ENCODE measurements around the gene BLOC1S2.
"Not testable (repeated sequence)": the region's sequence is repeated elsewhere in the genome, so short reads cannot be mapped to it uniquely, and the experiment has no call there.

The BLOC1S2 gene

DNA sequence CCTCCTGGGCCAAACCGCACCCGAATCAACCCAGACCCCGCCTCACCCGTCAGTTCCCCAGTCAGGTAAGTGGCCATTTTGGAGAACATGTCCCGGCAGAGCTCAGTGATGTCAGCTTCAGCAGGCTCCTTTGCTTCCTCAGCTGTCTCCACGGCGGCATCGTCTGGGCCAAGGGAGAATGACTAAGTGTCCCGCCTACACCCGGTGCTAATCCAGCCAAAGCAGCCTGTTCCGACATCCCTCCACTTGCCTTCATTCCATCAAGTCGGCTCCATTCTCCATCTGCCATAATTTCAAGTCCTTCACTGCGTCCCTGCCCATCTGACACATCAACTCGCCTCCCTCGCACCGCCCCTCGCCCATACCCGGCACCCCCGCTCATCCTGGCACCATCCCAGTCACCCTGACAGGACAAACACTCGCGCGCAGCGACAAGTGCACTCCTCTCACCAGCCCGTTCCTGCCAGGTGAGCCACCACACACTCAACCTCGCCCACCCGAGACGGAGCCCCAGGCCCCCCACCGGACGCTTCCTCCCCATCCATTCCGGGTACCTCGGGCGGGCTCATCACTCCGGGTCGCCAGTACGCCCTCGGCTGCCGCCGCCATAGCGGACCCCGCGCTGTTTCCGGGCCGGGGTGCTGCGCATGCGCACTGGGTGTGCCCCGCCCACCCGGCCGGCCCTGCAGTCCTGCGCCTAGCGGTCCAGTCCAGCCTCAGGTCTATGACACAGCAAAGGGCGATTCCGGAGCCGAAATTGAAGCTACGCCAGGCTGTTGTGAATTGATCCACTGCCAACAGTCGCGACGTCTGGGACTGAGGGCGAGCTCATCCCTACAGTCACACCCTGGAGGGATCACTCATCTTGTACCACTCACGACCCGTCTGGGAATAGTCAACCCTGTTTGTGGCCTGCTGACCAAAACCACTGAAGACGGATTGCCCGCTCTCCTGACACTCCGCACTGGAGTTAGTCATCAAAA is at the start of gene BLOC1S2:
TSS of gene BLOC1S2 (minus strand) at position 630 of the 983 bp plus-strand sequence. CDS start at position 609, 21 bp downstream.
- peak; percentile 87 to 89 (median 88) for DNase-seq (ENCODE audit: low read depth in 2 of 3, low spot score in 2 of 3)

- no peak for DNase-seq (ENCODE audit: low read depth in 2 of 3, low spot score in 2 of 3)
Observed at GRCh38 chr10:100334762-100335161, 48.3 kb upstream of the BLOC1S2 start.

GRCh38 chr10:100333661-100334440 is 47.4 kb upstream of the BLOC1S2 start:
- no peak for DNase-seq (ENCODE audit: low read depth in 2 of 3, low spot score in 2 of 3)

- DNase-seq (ENCODE audit: low read depth in 2 of 3, low spot score in 2 of 3): no peak
Observed at GRCh38 chr10:100333106-100333505, 46.6 kb upstream of the BLOC1S2 start.

DNA sequence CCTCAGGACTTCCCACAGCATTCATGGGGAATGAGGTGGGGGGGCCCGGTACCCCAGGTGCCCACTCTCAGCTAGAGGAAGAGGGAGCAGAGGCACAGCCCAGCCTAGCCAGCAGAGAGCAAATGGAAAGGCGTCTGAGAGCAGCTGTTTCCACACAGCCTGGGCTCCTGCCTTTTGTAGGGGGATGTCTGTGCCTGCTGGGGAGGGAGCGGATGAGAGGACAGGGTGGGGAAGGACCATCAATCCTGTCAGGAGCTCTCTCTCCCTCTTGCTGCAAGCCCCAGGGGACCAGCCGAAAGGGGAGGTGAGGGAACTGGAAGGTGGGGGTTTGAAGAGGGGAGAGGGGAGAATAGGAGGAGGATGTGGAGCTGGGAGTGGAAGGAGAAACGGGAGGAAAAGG is 43.6 kb upstream of the BLOC1S2 start, which contains the start of gene PKD2L1:
TSS of gene PKD2L1 (minus strand) at position 150 of the 400 bp plus-strand sequence. CDS start at position 25, 125 bp downstream.
- DNase-seq (ENCODE audit: low read depth in 2 of 3, low spot score in 2 of 3): no peak

GRCh38 chr10:100328198-100328597 is 41.7 kb upstream of the BLOC1S2 start:
- no peak for DNase-seq (ENCODE audit: low read depth in 2 of 3, low spot score in 2 of 3)

DNA sequence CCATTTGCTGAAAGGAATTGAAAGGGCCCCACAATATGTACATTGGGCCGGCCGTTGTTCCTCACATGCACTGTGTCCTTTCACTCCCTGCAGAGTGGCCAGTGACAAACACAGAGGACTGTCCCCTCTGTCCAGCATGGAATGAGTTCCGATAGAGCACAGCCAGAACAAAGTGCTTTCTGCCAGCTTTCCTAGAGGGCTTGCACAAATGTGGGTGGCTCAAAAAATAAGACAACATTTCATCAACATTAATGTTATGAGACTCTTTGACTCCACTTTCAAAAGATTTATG is 41.2 kb upstream of the BLOC1S2 start:
- no peak for DNase-seq (ENCODE audit: low read depth in 2 of 3, low spot score in 2 of 3)

- DNase-seq (ENCODE audit: low read depth in 2 of 3, low spot score in 2 of 3): no peak
Observed at GRCh38 chr10:100327007-100327717, 40.7 kb upstream of the BLOC1S2 start.

DNA sequence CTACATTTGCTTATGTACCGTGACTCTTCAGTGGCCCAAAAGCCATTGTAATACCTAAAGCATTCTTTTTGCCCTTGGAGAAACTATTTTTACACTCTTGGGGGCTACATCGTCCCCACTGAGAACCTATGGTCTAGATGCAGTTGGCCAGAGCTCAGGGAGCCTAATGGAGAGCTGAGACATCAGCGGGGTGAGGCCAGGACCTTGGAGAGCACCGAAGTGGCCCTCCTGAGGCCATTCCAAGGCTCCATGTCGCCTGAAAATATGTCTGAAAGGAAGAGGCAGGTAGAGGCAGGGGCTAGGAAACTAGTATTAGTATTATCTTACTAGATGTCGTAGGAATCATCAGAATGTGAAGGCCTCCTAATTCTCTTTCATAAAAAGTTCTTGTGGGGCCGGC is 38.7 kb upstream of the BLOC1S2 start:
- DNase-seq (ENCODE audit: low read depth in 2 of 3, low spot score in 2 of 3): no peak

DNA sequence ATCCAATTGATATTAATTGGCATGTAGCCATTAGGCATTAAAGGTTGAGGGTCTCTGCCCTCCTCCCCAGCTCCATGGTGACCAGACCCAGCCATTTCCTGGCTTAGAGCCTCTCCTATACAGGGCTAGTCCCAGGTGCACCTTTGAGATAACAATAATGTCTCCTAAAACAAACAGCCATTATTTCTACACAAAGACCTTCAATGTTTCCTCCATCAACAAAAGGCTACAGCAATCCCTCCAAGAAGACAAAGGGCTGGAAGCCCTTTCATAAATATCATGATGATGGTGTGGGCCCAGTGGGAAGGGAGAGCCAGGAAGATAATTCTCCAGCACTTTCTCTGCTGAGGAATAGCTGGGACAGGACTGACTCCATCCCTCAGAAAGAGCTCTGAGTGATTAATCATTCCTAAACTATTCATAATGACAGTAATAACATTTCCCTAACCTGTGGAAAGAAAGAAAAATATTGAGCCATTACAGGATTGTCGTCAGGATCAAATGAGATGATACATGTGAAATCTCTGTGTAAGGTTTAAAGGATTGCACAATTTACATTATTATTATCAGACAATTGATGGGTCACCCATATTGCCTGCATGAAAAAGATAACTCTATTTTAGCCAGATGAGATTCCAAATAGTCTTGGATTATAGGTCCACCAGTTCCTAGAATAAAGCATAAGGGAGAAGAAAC is 33.4 kb upstream of the BLOC1S2 start:
- no peak for DNase-seq (ENCODE audit: low read depth in 2 of 3, low spot score in 2 of 3)

GRCh38 chr10:100318207-100318606 is 31.7 kb upstream of the BLOC1S2 start:
- no peak for DNase-seq (ENCODE audit: low read depth in 2 of 3, low spot score in 2 of 3)

DNA sequence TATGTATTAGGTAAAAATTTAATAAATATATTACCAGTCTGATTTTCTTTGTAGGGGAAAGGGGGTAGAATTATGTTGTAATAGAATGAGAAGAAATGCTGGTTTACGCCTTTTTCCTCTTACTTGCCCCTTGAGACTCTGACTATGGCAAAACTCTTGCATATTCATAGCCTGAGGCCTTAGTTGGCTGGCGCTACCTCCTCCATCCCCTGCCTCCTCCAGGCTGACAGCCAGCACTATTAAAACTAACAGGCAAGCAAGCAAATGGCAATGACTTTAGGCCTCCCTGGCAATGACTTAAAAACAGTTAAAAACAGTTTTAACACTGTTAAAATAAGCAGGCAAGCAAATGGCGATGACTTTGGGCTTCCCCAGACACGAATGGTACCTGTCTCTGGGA is 29.1 kb upstream of the BLOC1S2 start:
- DNase-seq (ENCODE audit: low read depth in 2 of 3, low spot score in 2 of 3): no peak

- DNase-seq (ENCODE audit: low read depth in 2 of 3, low spot score in 2 of 3): no peak
Observed at GRCh38 chr10:100311298-100311697, 24.8 kb upstream of the BLOC1S2 start.

DNA sequence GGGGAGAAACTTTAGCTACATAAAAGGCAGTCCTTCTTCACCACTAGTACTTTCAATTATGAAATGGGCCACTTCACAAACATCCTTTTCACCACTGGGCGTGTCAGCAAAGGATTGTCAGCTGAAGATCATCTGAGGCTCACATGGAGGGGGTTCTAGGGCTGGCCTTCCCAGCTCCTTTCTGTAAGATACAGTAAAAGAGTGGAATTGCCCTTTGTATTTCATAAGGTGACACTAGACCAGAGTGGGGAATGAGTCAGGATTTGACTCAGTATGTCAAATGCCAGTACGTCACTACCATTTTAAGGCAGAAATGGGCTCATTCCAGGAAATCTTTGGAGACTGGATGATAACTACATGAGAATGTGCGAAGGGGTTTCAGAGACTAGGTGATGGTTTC is 21.2 kb upstream of the BLOC1S2 start:
- no peak for DNase-seq (ENCODE audit: low read depth in 2 of 3, low spot score in 2 of 3)

GRCh38 chr10:100306861-100307260 is 20.4 kb upstream of the BLOC1S2 start:
- DNase-seq (ENCODE audit: low read depth in 2 of 3, low spot score in 2 of 3): no peak

DNA sequence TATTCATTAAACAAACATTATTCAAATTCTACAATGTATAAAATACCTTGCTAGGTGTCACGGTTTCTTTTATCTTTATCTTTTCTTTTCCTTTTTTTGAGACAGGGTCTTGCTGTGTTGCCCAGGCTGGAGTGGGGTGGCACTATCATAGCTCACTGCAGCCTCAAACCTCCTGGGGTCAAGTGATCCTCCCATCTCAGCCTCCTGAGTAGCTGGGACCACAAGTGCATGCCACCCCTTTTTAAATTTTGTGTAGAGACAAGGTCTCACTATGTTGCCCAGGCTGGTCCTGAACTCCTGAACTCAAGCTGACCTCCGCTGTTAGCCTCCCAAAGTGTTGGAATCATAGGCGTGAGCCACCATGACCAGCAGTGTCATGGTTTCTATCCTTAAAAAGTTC is 17.9 kb upstream of the BLOC1S2 start:
- no peak for DNase-seq (ENCODE audit: low read depth in 2 of 3, low spot score in 2 of 3)

GRCh38 chr10:100303724-100304319 is 17.3 kb upstream of the BLOC1S2 start:
- no peak for DNase-seq (ENCODE audit: low read depth in 2 of 3, low spot score in 2 of 3)

- not testable (repeated sequence) for DNase-seq (ENCODE audit: low read depth in 2 of 3, low spot score in 2 of 3)
Observed at GRCh38 chr10:100301123-100301522, 14.6 kb upstream of the BLOC1S2 start.

- DNase-seq (ENCODE audit: low read depth in 2 of 3, low spot score in 2 of 3): no peak
Observed at GRCh38 chr10:100297242-100297641, 10.8 kb upstream of the BLOC1S2 start.

DNA sequence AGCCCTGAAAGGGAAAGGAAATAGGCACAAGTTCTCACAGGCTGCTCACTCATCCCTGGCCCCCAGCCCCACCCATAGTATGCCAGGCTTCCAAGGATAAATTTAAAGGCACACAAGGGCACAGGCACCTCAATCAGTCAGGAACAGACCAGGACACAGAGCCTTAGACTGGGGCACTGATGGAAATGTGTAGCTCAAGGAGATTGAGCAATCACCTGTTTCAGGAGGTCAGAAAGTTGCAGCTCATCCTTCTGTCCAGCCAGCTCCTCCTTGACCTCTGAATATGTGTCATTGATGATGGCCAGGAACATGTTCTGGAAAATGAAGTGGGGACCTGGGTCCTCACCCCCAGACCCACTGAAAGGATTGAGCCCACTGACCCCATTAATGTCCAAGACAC is 6.6 kb upstream of the BLOC1S2 start:
- DNase-seq (ENCODE audit: low read depth in 2 of 3, low spot score in 2 of 3): no peak
